HepG2 (cell line): Measurements from ENCODE around the gene BABAM2. TPM values are rescaled to one million over a fixed set of nuclear protein-coding genes. Genes with fewer than 3 reads are reported as not detected.
A peak's percentile ranks its signal among the peaks of the same experiment; 100 is the strongest.

Source experiments
- ATAC-seq: fragments of 200-7000 bp; cut with Tn5 transposase; 3 replicates; pipeline ENCODE4 v1.9.1; 2020; ENCODE audit warnings: mild to moderate bottlenecking, moderate library complexity
- BruUV-seq: library from RNA; stranded (reverse); fragments of 400-500 nt; replicated peaks from 2 replicates; lab custom pipeline; 2021; lab: Mats Ljungman, UMichigan
- CTCF ChIA-PET: fragments of 300-600 bp; formaldehyde crosslinking; extraction: SDS; loops from one replicate; lab custom pipeline; 2021; ENCODE audit warnings: low total read pairs, inconsistent platforms, low intra/inter-chr PET ratio; lab: Yijun Ruan, JAX
- POLR2A ChIA-PET: fragments of 350-600 bp; sonication (Branson Sonifier 250); formaldehyde crosslinking; loops from one replicate; lab custom pipeline; 2020; ENCODE audit warnings: antibody characterized with exemption, inconsistent platforms; lab: Yijun Ruan, JAX
- DNase-seq: peaks from one replicate; pipeline ENCODE4 v3.0.0-alpha.2; 2015; ENCODE audit warnings: low spot score
- FAIRE-seq: peaks from 3 replicates; lab custom pipeline; 2011; peaks lifted over from hg19 to GRCh38; lab: Jason Lieb, UNC
- H2AFZ ChIP-seq: one replicate; pipeline ENCODE4 v1.6.1; 2011; ENCODE audit warnings: low read length, inconsistent platforms
- H3K27ac ChIP-seq: fragments of 300-600 bp; 3 replicates; pipeline ENCODE4 v1.8.0; 2011; ENCODE audit warnings: mixed run types, mild to moderate bottlenecking, mixed read lengths, low read length, inconsistent platforms; ENCODE audit not compliant: insufficient read depth; ENCODE audit errors: extremely low read length
- H3K27me3 ChIP-seq, 2 experiments: fragments of 200-600 bp in 1 of 2; 2 replicates in 1 of 2; 3 replicates in 1 of 2; pipeline versions ENCODE4 v1.6.0 to v1.8.0; 2011; ENCODE audit warnings: low read length in 2 of 2, mild to moderate bottlenecking in 2 of 2, moderate library complexity in 2 of 2, inconsistent platforms in 1 of 2; ENCODE audit not compliant: insufficient read depth in 2 of 2, control insufficient read depth in 1 of 2
- H3K36me3 ChIP-seq, 2 experiments: fragments of 200-600 bp in 1 of 2; replicated peaks in 1 of 2; 2 replicates in 1 of 2; 3 replicates in 1 of 2; pipeline versions ENCODE4 v1.5.1 to v1.8.0; 2011; ENCODE audit warnings: low read length in 2 of 2, inconsistent platforms in 1 of 2; ENCODE audit not compliant: insufficient read depth in 2 of 2, control insufficient read depth in 1 of 2
- H3K4me1 ChIP-seq: 2 replicates; pipeline ENCODE4 v1.5.1; 2012; ENCODE audit warnings: low read length, inconsistent platforms; ENCODE audit not compliant: insufficient read depth
- H3K4me2 ChIP-seq: 2 replicates; pipeline ENCODE4 v1.6.0; 2011; ENCODE audit warnings: low read depth, low read length, inconsistent platforms
- H3K4me3 ChIP-seq, 3 experiments: fragments of 200-600 bp in 1 of 3; sonication (generic), shearing (Covaris generic) in 1 of 3; replicated peaks in 1 of 3; 2 replicates each; pipeline ENCODE4 v1.5.1; 2011 to 2016; ENCODE audit warnings: low read length in 3 of 3, inconsistent platforms in 2 of 3, low read depth in 2 of 3, mild to moderate bottlenecking in 2 of 3, control low read depth in 1 of 3, mixed read lengths in 1 of 3; ENCODE audit not compliant: insufficient read depth in 1 of 3
- H3K79me2 ChIP-seq: one replicate; pipeline ENCODE4 v1.6.1; 2011; ENCODE audit warnings: low read length, inconsistent platforms; ENCODE audit not compliant: insufficient read depth
- H3K9ac ChIP-seq: 2 replicates; pipeline ENCODE4 v1.6.0; 2011; ENCODE audit warnings: mild to moderate bottlenecking, low read depth, low read length, inconsistent platforms; ENCODE audit not compliant: insufficient read depth
- H3K9me3 ChIP-seq: 2 replicates; pipeline ENCODE4 v1.5.1; 2012; ENCODE audit warnings: mild to moderate bottlenecking, low read length
- H4K20me1 ChIP-seq: 2 replicates; pipeline ENCODE4 v1.6.0; 2011; ENCODE audit warnings: inconsistent platforms, mild to moderate bottlenecking, low read length, moderate library complexity; ENCODE audit not compliant: insufficient read depth
- BRD4 ChIP-seq: sonication (generic); formaldehyde crosslinking; IDR thresholded peaks from 2 replicates; pipeline ENCODE4 v1.4.0; 2020; ENCODE audit warnings: missing genetic modification reagents
- HNF4G ChIP-seq, 2 experiments: sonication (generic) in 1 of 2; formaldehyde crosslinking in 1 of 2; IDR thresholded peaks; 2 replicates each; pipeline versions ENCODE4 v1.4.0 to v1.6.1; 2011 to 2020; ENCODE audit warnings: borderline replicate concordance in 2 of 2, low read depth in 2 of 2, mild to moderate bottlenecking in 2 of 2, low read length in 1 of 2, missing genetic modification reagents in 1 of 2, moderate library complexity in 1 of 2
- NAIF1 ChIP-seq: sonication (generic); formaldehyde crosslinking; IDR thresholded peaks from 2 replicates; pipeline ENCODE4 v1.5.0; 2020; ENCODE audit warnings: mild to moderate bottlenecking, missing genetic modification reagents, borderline replicate concordance
- SIN3A ChIP-seq: IDR thresholded peaks from 2 replicates; pipeline ENCODE4 v1.6.1; 2011; ENCODE audit warnings: low read depth, mild to moderate bottlenecking, control low read depth, low read length, borderline replicate concordance
- ZNF251 ChIP-seq: sonication (generic); formaldehyde crosslinking; IDR thresholded peaks from 2 replicates; pipeline ENCODE4 v1.9.0; 2021; ENCODE audit warnings: mild to moderate bottlenecking, missing genetic modification reagents
- ZNF274 ChIP-seq: sonication (generic); formaldehyde crosslinking; IDR thresholded peaks from 2 replicates; pipeline ENCODE4 v1.5.1; 2020; ENCODE audit warnings: mild to moderate bottlenecking, missing genetic modification reagents
- ZNF318 ChIP-seq: sonication (generic); formaldehyde crosslinking; IDR thresholded peaks from 2 replicates; pipeline ENCODE4 v1.4.0; 2020; ENCODE audit warnings: mild to moderate bottlenecking, missing genetic modification reagents
- ZNF883 ChIP-seq: sonication (generic); formaldehyde crosslinking; IDR thresholded peaks from 2 replicates; pipeline ENCODE4 v1.5.1; 2020; ENCODE audit warnings: mild to moderate bottlenecking, missing genetic modification reagents; ENCODE audit errors: not compliant biosample characterization
- WGBS: methylation state at CpG from one replicate; pipeline ENCODE4 v1.1.6; 2017; ENCODE audit warnings: low lambda C conversion rate; 5-methylcytosine and 5-hydroxymethylcytosine counted together
- in situ Hi-C: cut with HindIII; loops from 2 replicates; pipeline ENCODE4 v1.10.0; 2017; ENCODE audit warnings: low pct_unique_long_range_greater_than_20kb; ENCODE audit not compliant: extremely low pct_ligation_motif_present
- intact Hi-C: fragments of 100-400 bp; cut with micrococcal nuclease; formaldehyde crosslinking; loops from one replicate; pipeline ENCODE4 v1.10.0; 2022; ENCODE audit not compliant: unreplicated experiment
- polyA plus RNA-seq, 8 experiments: library from polyadenylated mRNA; depleted of rRNA in 3 of 8; stranded (reverse) in 7 of 8; unstranded in 1 of 8; fragments of >200 nt; fragmentation: Illumina TruSeq in 4 of 8; extraction: Trizol in 4 of 8; gene quantifications; 2 replicates each; pipeline versions ENCODE4 v1.2.1 to v1.2.3, GENCODE V29; 2011 to 2016; ENCODE audit warnings: low read depth in 4 of 8, missing spikeins in 1 of 8, mixed read lengths in 1 of 8; ENCODE audit not compliant: insufficient read depth in 1 of 8
- total RNA-seq, 5 experiments: library from RNA; depleted of rRNA; stranded (reverse); fragments of >200 nt; fragmentation: Illumina TruSeq; extraction: Trizol; gene quantifications; 2 replicates each; pipeline ENCODE4 v1.2.3, GENCODE V29; 2016; ENCODE audit warnings: low read depth in 1 of 5

Gene BABAM2
- total and polyA plus RNA-seq, 2 of the 13 experiments (the other 11 are each of a cell fraction or from before 2014, with no cell fraction given), result 24.9 to 28.0 TPM

DNA sequence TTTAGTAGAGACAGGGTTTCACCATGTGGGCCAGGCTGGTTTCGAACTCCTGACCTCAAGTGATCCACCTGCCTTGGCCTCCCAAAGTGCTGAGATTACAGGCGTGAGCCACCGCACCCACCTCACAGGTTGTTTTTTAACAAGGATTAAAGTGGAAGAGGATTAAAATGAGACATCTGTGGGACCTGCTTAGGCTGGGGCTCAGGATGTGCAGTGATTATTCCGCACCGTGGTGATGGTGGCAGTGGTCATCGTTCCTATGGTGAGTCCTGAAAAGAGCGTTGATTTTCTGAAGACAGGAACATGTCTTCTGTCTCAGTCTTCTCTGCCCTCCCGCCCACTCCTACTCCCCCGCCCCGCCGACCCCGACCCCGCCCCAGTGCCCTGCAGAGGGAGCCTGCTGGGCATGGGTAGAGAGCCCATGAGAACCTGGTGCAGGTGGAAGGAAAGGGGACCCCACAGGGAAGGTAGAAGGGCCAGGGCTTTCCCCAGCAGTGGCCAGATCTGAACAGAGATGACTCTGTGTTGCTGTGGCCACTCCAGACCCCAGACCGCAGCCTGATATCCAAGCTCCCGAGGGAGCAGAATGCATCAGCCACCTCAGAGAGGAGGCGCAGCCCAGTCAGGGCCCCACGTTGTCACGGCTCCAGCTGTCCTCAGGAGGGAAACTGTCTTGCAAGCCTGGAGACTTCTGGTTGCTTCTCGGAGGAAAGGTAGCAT lies 467.6 kb downstream of the BABAM2 start:
- Histone ChIP-seq H3K4me2 (peak overlapping the region; percentile 83), H3K9me3 (no peaks in the 10 kb centered on the region), H3K27me3 (peaks cover 0 to 16% of the 10 kb centered on the region in 2 experiments), H2AFZ (no peak overlapping the region), H3K36me3 (no peaks in the 10 kb centered on the region), H3K27ac (no peak overlapping the region), H3K4me3 (no peak overlapping the region), H3K9ac (0 out of 2 replicates have a peak overlapping the region, but pooled peaks have one; percentile 38), H3K79me2 (no peaks in the 10 kb centered on the region), H4K20me1 (no peaks in the 10 kb centered on the region), H3K4me1 (peaks cover 50% of the 10 kb centered on the region)
- BruUV-seq, result no TSS peak
- ChIA-PET CTCF (no interaction called here), POLR2A (no interaction called here)
- WGBS, result 60% methylated on average over 19 of the region's 19 CpGs
- FAIRE-seq (no peak), DNase-seq (no peak), ATAC-seq (0 out of 3 replicates have a peak, but pooled peaks have one; percentile 3)
- in situ Hi-C loops (no loop called here), intact Hi-C loops (loop anchor here (5.0 kb wide), 1 partner anchor 34 kb away; the partner anchor contains the start of gene FOSL2)
- TF ChIP-seq ZNF251 (CRISPR knock-in tag), result no peak
- TF ChIP-seq ZNF274 (CRISPR knock-in tag), result no peak
- TF ChIP-seq HNF4G (IDR thresholded peaks at IDR 0.05; ENCODE audit: borderline replicate concordance, low read depth, low read length), result no peak
- TF ChIP-seq HNF4G (CRISPR knock-in tag; IDR thresholded peaks at IDR 0.05; ENCODE audit: borderline replicate concordance, low read depth), result no peak
- TF ChIP-seq ZNF883, result no peak
- TF ChIP-seq BRD4 (CRISPR knock-in tag), result no peak
- TF ChIP-seq SIN3A, result no peak

- intact Hi-C loops, result loop anchor here (5.0 kb wide), 1 partner anchor 34 kb away; the partner anchor contains the start of gene FOSL2
- no peak for DNase-seq
- in situ Hi-C loops, result no loop called here
- H3K27me3 ChIP-seq, result peaks cover 0 to 19% of the 10 kb centered on the region in 2 experiments
- no peaks in the 10 kb centered on the region for H3K79me2 ChIP-seq
- H3K36me3 ChIP-seq, result no peaks in the 10 kb centered on the region
- BruUV-seq, result no TSS peak
- peaks cover 50% of the 10 kb centered on the region for H3K4me1 ChIP-seq
- H2AFZ ChIP-seq, result no peak overlapping the region
- ChIA-PET CTCF (no interaction called here), POLR2A (no interaction called here)
- H3K9ac ChIP-seq, result peak overlapping the region; percentile 38; the same call in 1 of the 2 replicates
- peak overlapping the region; percentile 83 for H3K4me2 ChIP-seq
- peak; percentile 7; the same call in 2 of the 3 replicates for ATAC-seq
- no peak overlapping the region for H3K27ac ChIP-seq
- WGBS, result 37% methylated on average over 7 of the region's 7 CpGs
- no peaks in the 10 kb centered on the region for H4K20me1 ChIP-seq
- FAIRE-seq, result no peak
- H3K9me3 ChIP-seq, result no peaks in the 10 kb centered on the region
- peak overlapping the region in 2 of 3 experiments; percentile 2 to 54; a peak in 2 of 6 replicates for H3K4me3 ChIP-seq
- TF ChIP-seq NAIF1 (CRISPR knock-in tag) (no peak), ZNF318 (CRISPR knock-in tag) (no peak)
Observed at GRCh38 chr2:28358668-28359201, 468.2 kb downstream of the BABAM2 start.
